Neural progenitor cell (in vitro differentiated cells): ENCODE results near the gene PRCD. TPM values are rescaled to one million over a fixed set of nuclear protein-coding genes. Genes with fewer than 3 reads are reported as not detected.

ENCODE experiments used
- DNase-seq: peaks from one replicate; pipeline ENCODE4 v3.0.0-alpha.2; 2016; ENCODE audit warnings: low spot score
- H2AFZ ChIP-seq: fragments of 200-600 bp; sonication (generic); replicated peaks from 2 replicates; pipeline ENCODE4 v1.6.1; 2016; ENCODE audit warnings: antibody characterized with exemption
- H3F3A ChIP-seq: fragments of 200-600 bp; sonication (generic); 2 replicates; pipeline ENCODE4 v1.6.1; 2016; ENCODE audit warnings: antibody characterized with exemption, low read depth
- H3K27ac ChIP-seq: fragments of 200-600 bp; sonication (generic); 2 replicates; pipeline ENCODE4 v1.5.1; 2016; ENCODE audit warnings: mild to moderate bottlenecking
- H3K27me3 ChIP-seq: fragments of 200-600 bp; sonication (generic); 2 replicates; pipeline ENCODE4 v1.6.1; 2016; ENCODE audit warnings: mild to moderate bottlenecking, moderate library complexity
- H3K36me3 ChIP-seq: fragments of 200-600 bp; sonication (generic); 2 replicates; pipeline ENCODE4 v1.5.1; 2016
- H3K4me1 ChIP-seq: fragments of 200-600 bp; sonication (generic); 2 replicates; pipeline ENCODE4 v1.6.1; 2016; ENCODE audit warnings: mixed run types
- H3K4me2 ChIP-seq: fragments of 200-600 bp; sonication (generic); 2 replicates; pipeline ENCODE4 v1.6.1; 2016
- H3K4me3 ChIP-seq: fragments of 200-600 bp; sonication (generic); 2 replicates; pipeline ENCODE4 v1.5.1; 2016
- H3K79me2 ChIP-seq: fragments of 200-600 bp; sonication (generic); 2 replicates; pipeline ENCODE4 v1.6.1; 2016; ENCODE audit warnings: low read depth
- H3K9ac ChIP-seq: fragments of 200-600 bp; sonication (generic); 2 replicates; pipeline ENCODE4 v1.6.1; 2016
- H3K9me3 ChIP-seq: fragments of 200-600 bp; sonication (generic); 2 replicates; pipeline ENCODE4 v1.5.1; 2016; ENCODE audit warnings: low read depth
- H4K20me1 ChIP-seq: fragments of 200-600 bp; sonication (generic); 2 replicates; pipeline ENCODE4 v1.6.1; 2016; ENCODE audit warnings: low read depth
- H3K27ac Mint-ChIP-seq: 3 replicates; pipeline ENCODE4 v1.8.0; 2021; ENCODE audit warnings: mixed read lengths
- H3K27me3 Mint-ChIP-seq: 2 replicates; pipeline ENCODE4 v1.8.0; 2022; ENCODE audit warnings: low read depth, mild to moderate bottlenecking, inconsistent platforms, moderate library complexity, mixed read lengths; ENCODE audit not compliant: insufficient read depth
- H3K36me3 Mint-ChIP-seq: 3 replicates; pipeline ENCODE4 v1.8.0; 2021; ENCODE audit warnings: mixed read lengths
- H3K4me1 Mint-ChIP-seq: 3 replicates; pipeline ENCODE4 v1.8.0; 2021; ENCODE audit warnings: mixed read lengths
- H3K4me3 Mint-ChIP-seq: 3 replicates; pipeline ENCODE4 v1.8.0; 2021; ENCODE audit warnings: mild to moderate bottlenecking, moderate library complexity, mixed read lengths
- H3K9me3 Mint-ChIP-seq: 3 replicates; pipeline ENCODE4 v1.8.0; 2020; ENCODE audit warnings: mixed read lengths
- EZH2 ChIP-seq: fragments of 200-600 bp; sonication (generic); IDR thresholded peaks from 2 replicates; pipeline ENCODE4 v1.6.1; 2017; ENCODE audit warnings: antibody characterized with exemption, mild to moderate bottlenecking, moderate library complexity
- EZH2phosphoT487 ChIP-seq: fragments of 200-600 bp; sonication (generic); IDR thresholded peaks from 2 replicates; pipeline ENCODE4 v1.6.1; 2017; ENCODE audit warnings: antibody characterized with exemption
- total RNA-seq: library from RNA; depleted of rRNA; stranded (reverse); fragments of >200 nt; gene quantifications from 2 replicates; pipeline ENCODE4 v1.2.3, GENCODE V29; 2015; ENCODE audit warnings: low replicate concordance
- TF ChIP-seq, protein P1 (sequence below): fragments of 200-600 bp; sonication (generic); IDR thresholded peaks from 2 replicates; pipeline ENCODE4 v1.5.1; 2017; ENCODE audit warnings: antibody characterized with exemption, mild to moderate bottlenecking

The PRCD gene
- total RNA-seq, 1 donor from 2014 or later = not detected

DNA sequence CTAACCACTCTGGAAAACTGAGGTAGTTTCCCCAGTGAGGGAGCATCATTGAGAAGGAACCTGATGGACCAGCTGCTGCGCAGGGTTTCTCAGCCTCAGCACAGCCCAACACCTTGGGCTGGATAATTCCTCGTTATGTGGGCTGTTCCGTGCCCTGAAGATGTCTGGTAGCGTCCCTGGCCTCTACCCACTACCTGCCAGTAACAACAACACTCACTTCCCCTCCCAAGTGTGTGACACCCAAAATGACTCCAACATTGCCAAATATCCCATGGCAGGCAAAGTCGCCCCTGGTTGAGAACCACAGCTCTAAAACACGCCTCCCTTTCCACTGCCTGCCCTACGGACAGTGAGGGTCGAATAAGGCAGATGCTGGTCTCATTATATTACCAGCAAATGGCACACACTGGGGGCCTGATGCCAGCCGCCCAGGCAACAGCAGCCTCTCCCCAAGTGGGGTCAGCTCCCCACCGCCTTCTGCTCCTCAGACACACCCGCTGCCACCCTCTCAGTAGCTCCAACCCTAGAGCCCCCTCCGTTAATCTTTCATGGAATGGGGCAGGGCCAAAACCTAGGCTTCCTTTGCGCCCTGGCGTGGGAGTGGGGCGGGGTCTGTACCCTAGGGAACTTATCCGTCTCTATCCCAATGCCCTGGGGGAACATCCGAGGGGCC is 39.6 kb upstream of the PRCD start:
- H3K4me1 ChIP-seq = peaks cover 27% of the 10 kb centered on the region
- peak; percentile 56 for DNase-seq
- no peaks in the 10 kb centered on the region for H3K9me3 ChIP-seq
- H3K79me2 ChIP-seq = no peaks in the 10 kb centered on the region
- no peaks in the 10 kb centered on the region for H3K9me3 Mint-ChIP-seq
- H3K4me3 ChIP-seq = peak overlapping the region; percentile 80
- H3K4me1 Mint-ChIP-seq = peaks cover 29% of the 10 kb centered on the region
- H3K27me3 ChIP-seq = peaks cover 14% of the 10 kb centered on the region
- TF ChIP-seq EZH2 (no peak), EZH2phosphoT487 (no peak)
- TF ChIP-seq, protein P1, sequence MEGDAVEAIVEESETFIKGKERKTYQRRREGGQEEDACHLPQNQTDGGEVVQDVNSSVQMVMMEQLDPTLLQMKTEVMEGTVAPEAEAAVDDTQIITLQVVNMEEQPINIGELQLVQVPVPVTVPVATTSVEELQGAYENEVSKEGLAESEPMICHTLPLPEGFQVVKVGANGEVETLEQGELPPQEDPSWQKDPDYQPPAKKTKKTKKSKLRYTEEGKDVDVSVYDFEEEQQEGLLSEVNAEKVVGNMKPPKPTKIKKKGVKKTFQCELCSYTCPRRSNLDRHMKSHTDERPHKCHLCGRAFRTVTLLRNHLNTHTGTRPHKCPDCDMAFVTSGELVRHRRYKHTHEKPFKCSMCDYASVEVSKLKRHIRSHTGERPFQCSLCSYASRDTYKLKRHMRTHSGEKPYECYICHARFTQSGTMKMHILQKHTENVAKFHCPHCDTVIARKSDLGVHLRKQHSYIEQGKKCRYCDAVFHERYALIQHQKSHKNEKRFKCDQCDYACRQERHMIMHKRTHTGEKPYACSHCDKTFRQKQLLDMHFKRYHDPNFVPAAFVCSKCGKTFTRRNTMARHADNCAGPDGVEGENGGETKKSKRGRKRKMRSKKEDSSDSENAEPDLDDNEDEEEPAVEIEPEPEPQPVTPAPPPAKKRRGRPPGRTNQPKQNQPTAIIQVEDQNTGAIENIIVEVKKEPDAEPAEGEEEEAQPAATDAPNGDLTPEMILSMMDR = no peak
- peak overlapping the region; percentile 64 for H3K27ac Mint-ChIP-seq
- peak overlapping the region; percentile 88 for H2AFZ ChIP-seq
- H3K27ac ChIP-seq = no peak overlapping the region
- peaks cover 5% of the 10 kb centered on the region for H3F3A ChIP-seq
- peaks cover 24% of the 10 kb centered on the region for H3K27me3 Mint-ChIP-seq
- peaks cover 14% of the 10 kb centered on the region for H4K20me1 ChIP-seq
- no peak overlapping the region for H3K9ac ChIP-seq
- H3K4me3 Mint-ChIP-seq = peak overlapping the region; percentile 72
- H3K36me3 ChIP-seq = no peaks in the 10 kb centered on the region
- no peaks in the 10 kb centered on the region for H3K36me3 Mint-ChIP-seq
- H3K4me2 ChIP-seq = peak overlapping the region; percentile 81

DNA sequence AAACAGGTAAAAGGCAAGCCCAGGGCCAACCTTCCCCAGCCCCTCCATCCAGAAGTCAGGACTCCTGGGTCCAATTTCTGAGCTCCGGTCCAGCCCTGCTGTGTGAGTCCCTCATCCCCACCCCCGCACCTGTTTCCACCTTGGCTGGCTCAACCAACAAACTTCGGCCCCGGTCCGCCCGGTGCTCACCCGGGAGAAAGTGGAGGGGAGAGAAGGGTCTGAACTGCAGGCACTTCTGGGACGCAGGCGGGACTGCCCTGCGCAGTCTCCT is 39.2 kb upstream of the PRCD start:
- H3K4me3 Mint-ChIP-seq = peak overlapping the region; percentile 72
- peaks cover 14% of the 10 kb centered on the region for H4K20me1 ChIP-seq
- no peak overlapping the region for H3K9ac ChIP-seq
- no peak for DNase-seq
- H3K4me1 ChIP-seq = peaks cover 27% of the 10 kb centered on the region
- no peaks in the 10 kb centered on the region for H3K36me3 Mint-ChIP-seq
- H3K79me2 ChIP-seq = no peaks in the 10 kb centered on the region
- H3K36me3 ChIP-seq = no peaks in the 10 kb centered on the region
- peaks cover 14% of the 10 kb centered on the region for H3K27me3 ChIP-seq
- peaks cover 5% of the 10 kb centered on the region for H3F3A ChIP-seq
- peaks cover 24% of the 10 kb centered on the region for H3K27me3 Mint-ChIP-seq
- peaks cover 29% of the 10 kb centered on the region for H3K4me1 Mint-ChIP-seq
- peak overlapping the region; percentile 80 for H3K4me3 ChIP-seq
- peak overlapping the region; percentile 88 for H2AFZ ChIP-seq
- H3K9me3 ChIP-seq = no peaks in the 10 kb centered on the region
- no peak overlapping the region for H3K27ac ChIP-seq
- no peak overlapping the region for H3K27ac Mint-ChIP-seq
- no peaks in the 10 kb centered on the region for H3K9me3 Mint-ChIP-seq
- H3K4me2 ChIP-seq = peak overlapping the region; percentile 81
- peak; percentile 47 for TF ChIP-seq EZH2
- TF ChIP-seq EZH2phosphoT487 = no peak

DNA sequence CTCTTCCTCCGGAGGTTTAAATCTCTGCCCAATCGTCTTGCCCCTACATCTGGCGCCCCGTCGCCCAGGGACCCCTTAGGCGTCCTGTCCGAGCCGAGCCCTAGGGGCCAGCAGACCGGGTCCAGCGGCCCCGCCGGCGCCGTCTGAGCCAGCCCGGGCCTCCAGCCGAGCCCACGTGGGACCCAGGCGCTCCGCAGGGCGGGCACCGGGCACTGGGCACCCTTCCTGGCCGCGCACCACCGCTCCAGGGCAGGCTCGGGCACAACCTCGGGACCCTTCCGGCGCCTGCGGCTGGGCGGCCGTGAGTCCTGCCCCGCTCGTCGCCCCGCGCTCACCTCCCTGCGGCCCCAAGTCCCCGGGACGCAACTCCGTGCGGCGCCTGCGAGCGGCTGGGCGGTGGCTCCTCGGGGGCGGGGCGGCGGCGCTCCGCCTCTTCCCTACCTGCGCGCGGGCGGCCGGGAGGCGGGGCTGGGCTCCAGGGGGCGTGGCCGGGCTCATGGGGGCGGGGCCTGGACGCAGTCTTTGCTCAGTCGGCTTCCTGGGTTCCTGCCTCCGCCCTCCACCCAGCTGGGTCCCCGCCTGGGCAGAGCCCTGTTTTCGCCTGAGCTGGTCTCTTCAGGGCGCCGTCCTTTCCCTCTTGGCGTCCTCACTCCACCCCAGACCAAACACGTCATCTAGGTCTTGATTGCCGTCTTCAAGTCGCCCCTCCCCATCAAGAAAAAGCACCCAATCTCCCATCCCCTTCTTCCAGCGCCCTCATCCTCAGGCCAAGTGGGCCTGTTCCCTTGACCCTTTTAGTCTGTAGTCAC is 38.6 kb upstream of the PRCD start, which contains the start of gene RHBDF2:
TSS of gene RHBDF2 (minus strand) at position 406 of the 809 bp plus-strand sequence. CDS start 19,899 bp downstream, outside the sequence.
- Histone ChIP-seq H3K4me1 (peaks cover 27% of the 10 kb centered on the region), H3K27me3 (peaks cover 14% of the 10 kb centered on the region), H3K36me3 (no peaks in the 10 kb centered on the region), H3F3A (peaks cover 5% of the 10 kb centered on the region), H3K27ac (no peak within 1 kb of the TSS), H3K4me2 (peak within 1 kb of the TSS; percentile 81), H4K20me1 (peaks cover 14% of the 10 kb centered on the region), H3K4me3 (peak within 1 kb of the TSS; percentile 80), H3K9me3 (no peaks in the 10 kb centered on the region), H3K79me2 (no peaks in the 10 kb centered on the region), H3K9ac (no peak within 1 kb of the TSS), H2AFZ (peak within 1 kb of the TSS; percentile 88)
- H3K4me3 Mint-ChIP-seq = peak within 1 kb of the TSS; percentile 84
- H3K9me3 Mint-ChIP-seq = no peaks in the 10 kb centered on the region
- H3K27ac Mint-ChIP-seq = peak within 1 kb of the TSS; percentile 64
- DNase-seq = peak; percentile 94
- TF ChIP-seq EZH2phosphoT487 = no peak
- no peak for TF ChIP-seq EZH2
- TF ChIP-seq, protein P1 = no peak
- peaks cover 24% of the 10 kb centered on the region for H3K27me3 Mint-ChIP-seq
- H3K36me3 Mint-ChIP-seq = no peaks in the 10 kb centered on the region
- peaks cover 29% of the 10 kb centered on the region for H3K4me1 Mint-ChIP-seq
